Measurements from ENCODE around the gene ABHD14A.
"Not testable (repeated sequence)": the region's sequence is repeated elsewhere in the genome, so short reads cannot be mapped to it uniquely, and the experiment has no call there.

Gene ABHD14A

GRCh38 chr3:51974277-51974962, 444 bp upstream of the ABHD14A start:
- no peak for DNase-seq (ENCODE audit: low read depth)

GRCh38 chr3:51975852-51976549, 1.1 kb downstream of the ABHD14A start:
- DNase-seq (ENCODE audit: low read depth): peak; percentile 67

DNA sequence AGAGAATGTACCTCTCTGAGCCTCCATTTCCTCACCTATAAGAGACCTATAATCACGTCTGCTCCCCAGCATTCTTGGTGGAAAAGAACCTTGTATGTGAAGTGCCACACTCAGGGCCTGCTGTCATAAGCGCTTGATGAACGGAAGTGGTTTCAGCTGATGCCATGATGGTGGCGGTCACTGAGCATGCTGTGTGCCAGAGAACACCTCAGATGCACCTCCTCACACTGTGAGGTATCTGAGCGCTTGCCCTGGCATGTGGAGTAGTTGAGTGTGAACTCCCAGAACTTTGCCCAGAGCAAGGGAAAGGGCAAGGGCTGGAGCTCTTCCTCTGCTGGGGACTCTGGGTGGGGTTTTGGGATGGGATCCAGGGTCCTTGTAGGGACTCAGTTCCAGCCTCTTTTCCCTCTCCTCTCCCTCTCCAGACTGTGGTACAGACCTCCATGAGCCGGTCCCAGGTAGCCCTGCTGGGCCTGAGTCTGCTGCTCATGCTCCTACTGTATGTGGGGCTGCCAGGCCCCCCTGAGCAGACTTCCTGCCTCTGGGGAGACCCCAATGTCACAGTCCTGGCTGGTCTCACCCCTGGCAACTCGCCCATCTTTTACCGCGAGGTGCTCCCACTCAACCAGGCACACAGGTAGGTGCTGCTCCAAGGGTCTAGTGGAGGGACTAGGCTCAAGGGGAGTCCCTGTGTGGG, 2.7 kb downstream of the ABHD14A start:
- DNase-seq (ENCODE audit: low read depth): no peak

DNA sequence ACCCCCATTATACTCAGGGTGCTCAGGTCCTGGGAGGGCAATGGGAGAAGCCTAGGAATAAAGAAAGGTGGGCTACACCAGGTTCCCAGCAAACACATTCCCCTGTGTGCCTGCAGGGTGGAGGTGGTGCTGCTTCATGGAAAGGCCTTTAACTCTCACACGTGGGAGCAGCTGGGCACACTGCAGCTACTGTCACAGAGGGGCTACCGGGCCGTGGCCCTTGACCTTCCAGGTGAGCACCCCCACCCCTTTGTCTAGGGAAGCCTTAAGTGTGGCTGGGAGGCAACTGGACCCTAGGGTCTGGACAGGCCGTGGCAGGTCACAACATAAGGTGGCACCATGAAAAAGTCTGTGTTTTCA, 3.3 kb downstream of the ABHD14A start:
- no peak for DNase-seq (ENCODE audit: low read depth)

- DNase-seq (ENCODE audit: low read depth): no peak
Measured at GRCh38 chr3:51980253-51980652, 5.4 kb downstream of the ABHD14A start.

DNA sequence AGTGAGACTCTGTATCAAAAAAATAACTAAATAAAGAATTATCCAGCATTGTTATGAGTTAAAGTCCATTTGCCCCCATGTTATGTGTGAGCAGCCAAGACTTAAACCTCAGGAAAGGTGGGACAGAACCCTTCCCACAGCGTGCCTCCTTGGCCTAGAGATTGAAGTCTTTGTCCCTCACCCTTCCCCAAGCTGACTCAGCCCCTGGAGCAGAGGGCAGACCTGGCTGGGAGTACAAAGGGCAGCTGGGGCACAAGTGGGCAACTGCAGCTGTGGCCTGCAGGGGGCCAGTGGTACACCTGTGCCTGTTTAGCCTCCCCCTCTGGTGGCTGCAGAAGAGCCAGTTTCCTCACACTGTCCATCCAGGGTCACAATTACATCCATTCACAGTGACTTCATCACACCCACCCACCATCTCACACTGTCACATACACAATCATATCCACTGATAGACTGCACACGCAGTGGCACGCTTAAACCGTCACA, 7.5 kb downstream of the ABHD14A start:
- DNase-seq (ENCODE audit: low read depth): peak; percentile 65

- peak; percentile 87 for DNase-seq (ENCODE audit: low read depth)
Measured at GRCh38 chr3:51982838-51983577, 8.1 kb downstream of the ABHD14A start, which contains the start of gene ACY1. TSS of gene ACY1 (plus strand) at chr3:51983535. CDS start at chr3:51984065, 530 bp downstream.

GRCh38 chr3:51983578-51984268, 8.9 kb downstream of the ABHD14A start:
- no peak for DNase-seq (ENCODE audit: low read depth)

DNA sequence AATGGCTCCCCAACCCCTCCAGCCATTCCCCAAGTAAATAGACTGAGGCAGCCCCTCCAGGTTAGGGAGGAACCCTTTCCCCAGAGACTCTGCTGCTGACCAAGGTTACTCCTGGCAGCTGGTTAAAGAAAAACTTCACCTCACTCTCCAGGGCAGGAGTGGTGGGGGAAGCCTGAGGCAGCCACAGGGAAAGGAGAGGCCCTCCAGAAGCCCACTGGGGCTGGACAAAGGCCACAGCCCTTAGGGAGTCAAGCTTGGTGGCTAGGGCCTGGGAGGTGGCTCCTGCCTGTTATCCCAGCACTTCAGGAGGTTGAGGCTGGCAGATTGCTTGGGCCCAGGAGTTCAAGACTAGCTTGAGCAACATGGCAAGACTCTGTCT, 9.4 kb downstream of the ABHD14A start:
- no peak for DNase-seq (ENCODE audit: low read depth)

DNA sequence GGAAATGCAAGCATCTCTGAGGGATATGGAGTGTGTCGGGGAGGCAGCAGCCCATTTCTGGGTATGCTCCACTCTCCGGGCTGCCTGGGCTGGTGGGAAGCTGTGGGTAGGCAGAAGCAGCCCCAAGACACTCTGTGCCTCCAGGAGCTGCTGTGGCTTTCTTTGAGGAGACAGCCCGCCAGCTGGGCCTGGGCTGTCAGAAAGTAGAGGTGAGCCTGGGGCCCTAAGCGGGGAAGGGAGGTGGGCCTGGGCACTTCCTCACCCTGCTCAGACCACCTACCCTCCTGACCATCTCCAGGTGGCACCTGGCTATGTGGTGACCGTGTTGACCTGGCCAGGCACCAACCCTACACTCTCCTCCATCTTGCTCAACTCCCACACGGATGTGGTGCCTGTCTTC, 10.2 kb downstream of the ABHD14A start:
- DNase-seq (ENCODE audit: low read depth): no peak

- no peak for DNase-seq (ENCODE audit: low read depth)
Measured at GRCh38 chr3:51986010-51986947, 11.4 kb downstream of the ABHD14A start.

DNA sequence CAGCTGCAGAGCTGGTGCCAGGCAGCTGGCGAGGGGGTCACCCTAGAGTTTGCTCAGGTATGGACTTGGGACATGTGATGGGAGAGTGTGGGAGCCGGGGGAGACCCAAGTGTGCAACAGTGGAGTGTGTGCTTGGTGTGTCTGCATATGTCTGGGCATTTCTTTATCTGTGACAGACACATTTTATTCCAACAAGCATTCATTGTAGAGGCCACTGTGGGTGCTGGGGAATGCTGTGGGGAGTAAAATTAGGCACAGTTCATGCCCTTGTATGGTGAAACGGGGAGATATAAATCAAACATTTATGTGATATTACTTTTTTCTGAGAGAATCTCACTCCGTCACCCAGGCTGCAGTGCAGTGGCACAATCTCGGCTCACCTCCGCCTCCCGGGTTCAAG, 12.7 kb downstream of the ABHD14A start:
- DNase-seq (ENCODE audit: low read depth): no peak

GRCh38 chr3:51988286-51989146, 13.7 kb downstream of the ABHD14A start:
- no peak for DNase-seq (ENCODE audit: low read depth)

DNA sequence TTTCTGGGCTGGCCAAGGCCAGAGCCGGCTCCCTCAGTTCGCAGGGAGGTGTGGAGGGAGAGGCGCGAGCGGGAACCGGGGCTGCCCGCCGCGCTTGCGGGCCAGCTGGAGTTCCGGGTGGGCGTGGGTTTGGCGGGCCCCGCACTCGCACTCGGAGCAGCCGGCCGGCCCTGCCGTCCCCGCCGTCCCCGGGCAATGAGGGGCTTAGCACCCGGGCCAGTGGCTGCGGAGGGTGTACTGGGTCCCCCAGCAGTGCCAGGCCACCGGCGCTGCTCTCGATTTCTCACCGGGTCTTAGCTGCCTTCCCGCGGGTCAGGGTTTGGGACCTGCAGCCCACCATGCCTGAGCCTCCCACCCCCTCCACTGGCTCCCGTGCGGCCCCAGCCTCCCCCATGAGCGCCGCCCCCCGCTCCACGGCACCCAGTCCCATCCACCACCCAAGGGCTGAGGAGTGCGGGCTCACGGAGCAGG, 15.7 kb downstream of the ABHD14A start:
- DNase-seq (ENCODE audit: low read depth): not testable (repeated sequence)

DNA sequence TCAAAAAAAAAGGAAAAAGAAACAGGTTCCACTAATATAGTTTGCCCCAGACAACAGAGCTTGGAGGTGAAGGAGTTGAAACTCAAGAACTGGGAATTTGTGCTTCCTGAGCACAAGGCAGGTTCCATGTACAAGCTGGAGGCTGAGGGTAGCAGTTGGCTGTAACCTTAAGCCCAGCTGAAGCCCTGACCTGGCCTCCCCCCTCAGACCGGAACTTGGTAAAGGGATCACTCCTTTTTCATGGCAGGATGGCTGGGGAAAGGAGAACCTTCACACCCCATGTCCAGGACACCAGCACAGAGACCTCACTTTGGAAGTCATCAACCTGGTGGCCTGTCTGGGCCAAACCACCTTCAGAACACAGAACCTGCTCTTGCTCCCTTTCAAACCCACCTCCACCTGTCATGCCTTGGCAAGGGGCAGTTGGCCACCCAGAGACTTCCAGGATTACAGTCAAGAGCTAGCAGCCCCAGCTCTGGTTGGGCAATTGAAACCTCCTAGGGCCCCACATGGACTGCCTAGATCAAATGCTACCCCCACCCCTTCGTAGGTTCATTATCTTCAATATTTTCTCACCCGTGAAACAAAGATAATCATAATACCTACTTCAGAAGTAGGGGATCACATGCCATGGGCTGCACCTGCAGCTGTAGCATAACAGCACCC, 17.3 kb downstream of the ABHD14A start:
- no peak for DNase-seq (ENCODE audit: low read depth)

DNA sequence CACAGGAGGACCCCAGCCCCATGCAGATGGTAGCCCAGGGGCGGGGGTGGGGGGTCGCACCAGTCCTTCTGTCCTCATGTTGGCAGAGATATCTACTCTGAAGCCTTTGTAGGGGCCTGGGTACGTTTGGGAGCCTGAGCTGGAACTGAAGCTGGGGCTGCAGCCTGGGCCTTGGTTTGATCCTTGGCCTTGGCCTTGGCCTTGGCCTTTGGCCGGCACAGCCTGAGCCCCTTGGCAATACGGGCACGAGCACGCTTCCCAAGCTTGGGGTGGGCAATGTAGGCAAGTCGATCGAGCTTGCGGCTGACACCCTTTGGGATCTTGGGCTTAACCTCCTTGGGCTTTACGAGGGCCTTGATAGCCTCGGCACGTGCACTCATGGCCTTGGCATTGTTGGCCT, 18.8 kb downstream of the ABHD14A start:
- DNase-seq (ENCODE audit: low read depth): not testable (repeated sequence)

GRCh38 chr3:51994530-51994929, 19.7 kb downstream of the ABHD14A start:
- no peak for DNase-seq (ENCODE audit: low read depth)

DNA sequence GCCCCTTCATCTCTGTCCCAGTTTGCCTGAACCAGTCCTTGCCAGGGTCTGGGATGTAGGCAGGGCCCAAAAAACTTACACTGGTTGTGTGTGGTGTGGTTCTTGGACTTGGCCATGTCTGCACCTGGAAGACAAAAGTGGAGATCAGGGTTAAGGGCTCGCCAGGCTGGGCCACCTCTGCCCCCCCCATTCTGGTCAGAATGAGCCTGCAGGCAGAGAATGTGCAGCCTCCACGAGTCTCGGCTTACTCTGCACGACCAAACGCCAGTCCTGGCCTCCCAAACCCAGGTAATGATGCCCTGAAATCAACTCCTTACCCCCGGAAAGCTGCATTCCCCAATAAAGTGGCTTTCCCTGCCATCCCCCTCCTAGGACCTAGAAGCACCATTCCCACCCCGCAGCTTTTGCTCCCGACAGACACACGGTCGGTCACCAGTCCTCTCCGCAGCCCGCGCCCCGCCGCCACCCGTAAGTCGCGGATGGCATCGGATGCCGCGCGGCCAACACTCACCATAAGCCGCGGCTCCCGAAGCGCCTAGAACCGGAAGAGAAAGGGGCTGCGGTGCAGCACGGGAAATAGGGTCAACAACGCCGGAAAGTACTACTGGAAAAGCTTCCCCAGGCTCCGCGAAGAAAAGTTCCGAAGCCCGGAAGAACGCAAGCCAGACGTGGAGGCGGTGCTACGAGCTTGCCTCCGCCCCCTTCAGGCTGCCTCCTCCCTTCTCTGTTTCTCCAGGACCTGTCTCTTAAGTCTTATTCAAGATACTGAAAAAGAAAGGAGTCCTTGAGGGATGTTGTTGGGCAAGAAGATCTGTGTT, 20.7 kb downstream of the ABHD14A start, which contains the start of gene RPL29:
RPL29 (minus strand) TSS at position 550 of the 818 bp plus-strand sequence; CDS start at position 116, 434 bp downstream.
- DNase-seq (ENCODE audit: low read depth): peak; percentile 95

All from ELR (cell line).